Activated CD4-positive, CD25-positive, alpha-beta regulatory T cell treated with anti-CD3 and anti-CD28 coated beads, Interleukin-2, amount 50 U/mL, for 16 hours (primary cell): ENCODE measurements around the gene FIBP.
"Not testable (repeated sequence)": the region's sequence is repeated elsewhere in the genome, so short reads cannot be mapped to it uniquely, and the experiment has no call there.

Source experiments
- DNase-seq: peaks from one replicate; pipeline ENCODE4 v3.0.0-alpha.2; 2020; ENCODE audit warnings: low read depth, low spot score

Gene FIBP

DNA sequence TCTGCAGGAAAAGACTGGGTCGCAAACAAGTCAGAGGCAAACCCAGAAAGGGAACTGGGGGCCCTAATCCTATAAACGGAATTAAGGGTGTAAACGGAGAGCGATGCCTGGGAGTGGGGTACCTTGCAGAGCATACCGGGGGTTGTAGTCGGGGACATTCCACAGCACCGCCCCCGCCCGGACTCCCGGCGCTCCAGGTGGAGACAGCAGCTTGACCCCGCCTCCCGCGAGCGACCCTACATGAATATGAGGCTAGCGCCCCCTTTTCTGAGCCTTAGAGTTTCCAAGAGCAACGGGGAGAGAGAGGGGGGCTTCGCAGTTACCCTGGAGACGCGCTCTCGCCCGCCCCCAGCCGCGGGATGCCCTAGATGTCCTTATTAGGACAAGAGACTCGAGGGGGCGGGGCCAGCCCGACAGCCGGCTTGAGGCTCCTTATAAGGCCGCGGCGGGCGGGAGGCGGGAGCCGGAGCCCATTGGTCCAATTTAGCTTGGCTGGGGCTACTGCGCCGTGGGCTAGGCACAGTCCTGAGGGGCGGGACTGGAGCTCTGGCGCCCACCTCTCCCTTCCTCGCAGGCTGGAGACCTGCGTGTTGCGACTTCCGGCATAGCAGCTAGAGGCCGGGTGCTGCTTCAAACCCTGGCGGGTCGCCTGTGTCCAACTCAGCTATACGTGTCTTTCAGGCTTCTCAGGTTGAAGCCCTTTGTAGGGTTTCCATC, 29.0 kb downstream of the FIBP start:
- peak; percentile 93 for DNase-seq

DNA sequence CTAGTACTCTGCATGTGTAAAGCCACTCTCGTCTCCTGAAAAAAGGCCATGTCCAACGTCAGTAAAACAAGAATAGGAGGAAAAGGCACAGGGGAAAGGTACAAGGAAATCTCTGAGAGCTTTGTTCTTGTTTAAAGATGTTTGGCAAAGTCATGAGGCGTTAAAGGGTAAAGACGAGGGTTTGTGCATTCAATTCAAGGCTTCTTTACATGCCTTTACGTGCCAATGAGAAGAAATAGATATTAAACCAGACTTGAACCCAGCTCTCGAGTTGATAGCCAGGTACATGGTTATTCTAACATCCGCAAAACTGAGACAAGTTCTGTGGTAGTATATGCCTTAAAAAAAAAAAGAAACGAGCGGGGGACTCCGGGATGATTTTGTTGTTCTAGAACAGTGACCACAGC, 29.6 kb downstream of the FIBP start:
- DNase-seq: no peak

DNA sequence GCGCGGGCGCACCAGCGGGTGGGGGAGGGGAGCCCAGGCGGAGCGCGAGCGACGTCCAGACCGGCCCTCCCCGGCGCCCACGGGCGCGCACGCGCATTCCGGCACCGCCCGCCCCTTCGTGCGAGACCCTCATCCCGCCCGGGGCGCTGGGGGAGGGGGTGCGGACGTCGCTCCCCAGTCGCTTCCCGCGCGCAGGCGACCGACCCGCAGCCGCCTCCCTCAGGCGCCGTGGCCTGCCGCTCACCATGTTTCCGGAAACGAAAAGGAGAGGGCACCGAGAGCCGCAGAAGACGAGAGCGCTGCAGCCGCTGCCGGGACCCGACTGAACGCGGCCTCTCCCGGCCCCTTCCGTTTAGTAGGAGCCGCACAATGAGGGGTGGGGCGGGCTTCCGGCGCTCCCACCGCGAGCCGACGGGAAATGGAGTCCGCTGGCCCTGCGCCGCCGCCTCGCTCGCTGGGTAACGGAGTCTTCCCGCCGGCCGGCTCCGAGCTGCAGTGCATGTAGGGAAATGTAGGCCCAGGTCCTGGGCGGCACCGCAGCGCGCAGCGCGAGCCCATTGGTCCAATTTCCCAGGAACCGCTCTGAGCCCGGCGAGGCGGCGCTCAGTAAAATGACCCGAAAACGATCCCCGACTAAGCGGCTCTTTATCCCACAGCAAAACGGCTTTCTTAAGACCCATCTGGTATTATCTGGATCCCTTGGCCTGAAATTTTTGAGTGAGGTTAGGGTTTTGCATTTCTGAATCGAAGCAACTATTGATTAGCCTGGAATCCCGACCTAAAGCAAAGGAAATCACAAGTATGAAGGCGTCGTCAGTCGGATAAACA, 30.2 kb downstream of the FIBP start, which contains the start of gene CFL1:
Gene CFL1 (minus strand): TSS at position 328 of the 828 bp plus-strand sequence. CDS start 81 bp downstream, at position 247.
- DNase-seq: peak; percentile 92

DNA sequence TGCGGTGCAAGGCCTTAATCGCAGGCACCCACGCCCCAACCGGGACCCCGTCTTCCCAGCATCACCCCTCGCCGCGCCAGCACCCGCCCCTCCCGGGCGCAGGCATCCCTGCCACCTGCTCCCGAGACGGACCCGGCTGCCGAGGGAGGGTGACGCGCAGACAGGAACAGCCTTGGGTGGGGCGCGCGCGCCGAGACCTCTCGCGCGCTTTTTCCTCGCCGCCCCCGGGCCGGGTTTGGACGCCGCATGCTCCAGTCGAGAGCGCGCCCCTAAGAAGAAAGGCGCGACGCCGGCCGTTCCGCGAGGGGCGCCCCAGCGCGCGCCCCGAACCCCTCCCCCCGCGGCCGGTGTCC, 30.8 kb downstream of the FIBP start:
- DNase-seq: peak; percentile 31

DNA sequence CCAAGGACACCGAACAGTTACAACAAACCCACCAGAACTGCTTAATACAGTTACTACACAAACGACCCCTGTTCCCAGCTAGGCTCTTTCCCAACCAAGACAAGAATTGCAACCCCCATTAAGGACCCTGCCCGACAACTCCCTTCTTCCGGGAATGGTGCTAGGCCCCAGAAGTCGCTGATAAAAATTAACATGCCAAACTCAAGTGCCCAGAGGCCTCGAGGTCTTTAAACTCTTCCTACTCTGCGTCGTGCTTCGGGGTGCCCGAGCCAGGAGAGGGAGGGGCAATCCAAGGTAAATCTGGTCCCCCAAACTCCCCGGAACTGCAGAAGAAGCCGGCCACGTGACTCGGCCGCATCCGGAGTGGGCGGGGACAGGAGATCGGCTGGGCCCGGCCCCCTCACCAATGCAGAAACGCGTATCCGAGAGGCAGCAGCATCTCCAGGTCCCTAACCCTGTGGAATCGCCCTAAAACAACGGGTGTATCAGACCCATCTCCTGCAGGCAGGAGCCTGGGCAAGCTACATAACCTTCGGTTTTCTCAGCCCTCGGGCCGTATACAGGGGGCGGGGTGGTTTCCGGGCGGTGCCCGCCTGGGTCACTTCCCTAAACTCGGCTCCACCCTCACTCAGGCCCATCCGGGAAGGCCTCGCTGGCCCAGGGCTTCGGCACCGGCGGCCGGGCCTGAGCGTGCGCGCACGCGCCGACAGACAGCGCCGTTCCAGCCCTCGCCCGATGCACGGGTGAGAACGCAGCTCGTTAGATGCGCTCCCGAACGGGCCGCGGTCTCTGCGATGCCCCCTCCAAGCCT, 31.4 kb downstream of the FIBP start:
- DNase-seq: peak; percentile 67

DNA sequence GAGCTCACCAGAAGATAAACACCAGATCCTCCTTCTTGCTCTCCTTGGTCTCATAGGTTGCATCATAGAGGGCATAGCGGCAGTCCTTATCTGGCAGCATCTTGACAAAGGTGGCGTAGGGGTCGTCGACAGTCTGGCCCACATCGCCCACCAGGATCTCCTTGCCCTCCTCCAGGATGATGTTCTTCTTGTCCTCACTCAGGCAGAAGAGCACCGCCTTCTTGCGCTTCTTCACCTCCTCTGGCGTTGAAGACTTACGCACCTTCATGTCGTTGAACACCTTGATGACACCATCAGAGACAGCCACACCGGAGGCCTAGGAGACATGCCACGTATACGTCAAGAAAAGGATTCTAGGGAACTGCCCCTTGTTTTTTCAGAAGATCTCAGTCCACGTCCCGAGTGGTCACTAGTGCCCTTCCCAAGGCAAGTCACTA, 32.3 kb downstream of the FIBP start:
- DNase-seq: no peak

DNA sequence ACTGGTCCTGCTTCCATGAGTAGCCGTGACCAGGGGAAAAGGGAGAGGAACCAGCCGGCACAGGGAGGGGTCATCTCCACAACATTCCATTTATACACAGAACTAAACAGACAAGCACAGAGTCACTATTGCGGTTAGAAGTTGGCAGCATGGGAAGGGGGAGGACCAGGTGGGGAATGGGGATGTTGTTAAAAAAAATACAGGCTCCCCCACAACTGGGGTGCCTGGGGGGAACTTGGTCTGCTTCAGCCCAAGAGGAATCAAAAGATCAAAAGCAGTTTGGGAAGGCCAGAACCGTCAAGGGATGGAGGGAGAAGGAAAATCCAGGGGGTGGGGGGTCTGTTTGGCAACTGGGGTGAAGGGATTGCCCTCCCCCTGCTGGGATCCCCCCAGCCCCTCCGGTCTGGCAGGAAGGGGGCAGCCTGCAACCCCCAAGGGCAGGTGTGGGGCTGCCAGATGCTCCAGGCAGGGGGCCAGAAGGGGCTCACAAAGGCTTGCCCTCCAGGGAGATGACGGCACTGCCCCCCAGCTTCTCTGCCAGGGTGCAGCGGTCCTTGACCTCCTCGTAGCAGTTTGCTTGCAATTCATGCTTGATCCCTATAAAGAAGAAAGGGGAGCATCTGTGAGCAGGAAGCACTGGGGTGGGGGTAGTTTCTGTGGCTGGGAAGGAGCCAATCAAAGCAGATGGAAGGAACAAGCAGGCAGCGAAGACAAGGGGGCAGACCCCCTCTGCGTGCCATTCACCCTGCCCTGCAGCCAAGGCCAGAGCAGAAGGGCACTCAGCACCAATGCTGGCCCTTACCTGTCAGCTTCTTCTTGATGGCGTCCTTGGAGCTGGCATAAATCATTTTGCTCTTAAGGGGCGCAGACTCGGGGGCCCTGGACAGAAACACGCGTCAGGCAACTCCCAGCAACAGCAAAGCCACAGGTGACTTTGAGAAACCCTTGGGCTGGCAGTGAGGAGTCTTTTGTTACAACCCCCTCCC, 33.1 kb downstream of the FIBP start:
- DNase-seq: no peak

DNA sequence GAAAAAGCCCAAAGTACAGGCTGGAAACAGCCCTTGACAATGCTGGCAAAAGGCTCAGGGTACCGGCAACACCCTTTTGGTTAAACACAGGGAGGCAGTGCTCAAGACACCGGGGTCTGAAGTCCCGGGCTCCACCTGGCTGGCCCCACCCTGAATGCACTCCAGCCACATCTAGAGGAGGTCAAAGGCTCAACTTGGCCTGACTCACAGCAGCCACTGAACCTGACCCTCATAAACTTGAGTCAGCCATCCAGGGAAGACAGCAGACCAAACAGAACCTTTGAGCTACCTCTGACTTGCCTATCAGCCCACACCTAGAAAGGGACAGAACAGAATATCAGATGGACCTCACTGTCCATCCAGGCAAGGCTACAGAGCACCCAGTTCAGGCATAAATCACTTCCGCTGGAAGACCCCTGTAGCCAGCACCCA, 34.1 kb downstream of the FIBP start:
- DNase-seq: no peak

DNA sequence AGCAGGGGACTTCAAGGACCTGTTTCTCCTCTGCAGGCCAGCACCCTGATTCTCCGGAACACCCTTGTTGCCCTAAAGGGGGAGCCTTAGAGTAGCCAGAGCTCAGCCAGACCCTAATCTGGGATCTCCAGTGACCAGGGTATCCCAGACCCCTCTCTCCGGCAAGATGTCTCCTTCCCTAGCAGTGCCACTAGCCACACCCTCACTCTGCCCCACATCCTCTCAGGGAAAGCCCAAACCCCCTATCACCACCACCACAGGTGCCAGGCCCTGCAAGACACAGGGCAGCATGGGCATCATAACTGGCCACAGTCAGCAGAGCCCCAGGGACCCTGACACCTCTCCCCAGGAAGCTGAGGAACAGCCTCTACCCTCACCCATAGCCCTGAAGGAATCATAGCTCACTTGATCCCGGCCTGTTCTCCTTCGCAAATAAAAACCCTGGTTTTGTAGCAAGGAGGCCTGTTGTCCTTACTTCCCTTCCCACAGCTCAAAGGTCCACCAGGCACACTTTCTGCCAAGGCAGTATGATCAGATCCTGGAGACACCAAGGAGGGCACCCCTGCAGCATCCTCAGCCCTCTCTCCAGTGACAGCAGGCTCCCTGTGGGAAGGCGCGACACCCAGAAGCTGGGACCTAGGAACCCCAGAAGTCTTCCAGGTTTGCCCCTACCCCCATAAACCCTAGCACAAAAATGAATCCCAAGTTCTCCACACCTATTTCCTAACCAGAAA, 34.9 kb downstream of the FIBP start:
- DNase-seq: no peak

DNA sequence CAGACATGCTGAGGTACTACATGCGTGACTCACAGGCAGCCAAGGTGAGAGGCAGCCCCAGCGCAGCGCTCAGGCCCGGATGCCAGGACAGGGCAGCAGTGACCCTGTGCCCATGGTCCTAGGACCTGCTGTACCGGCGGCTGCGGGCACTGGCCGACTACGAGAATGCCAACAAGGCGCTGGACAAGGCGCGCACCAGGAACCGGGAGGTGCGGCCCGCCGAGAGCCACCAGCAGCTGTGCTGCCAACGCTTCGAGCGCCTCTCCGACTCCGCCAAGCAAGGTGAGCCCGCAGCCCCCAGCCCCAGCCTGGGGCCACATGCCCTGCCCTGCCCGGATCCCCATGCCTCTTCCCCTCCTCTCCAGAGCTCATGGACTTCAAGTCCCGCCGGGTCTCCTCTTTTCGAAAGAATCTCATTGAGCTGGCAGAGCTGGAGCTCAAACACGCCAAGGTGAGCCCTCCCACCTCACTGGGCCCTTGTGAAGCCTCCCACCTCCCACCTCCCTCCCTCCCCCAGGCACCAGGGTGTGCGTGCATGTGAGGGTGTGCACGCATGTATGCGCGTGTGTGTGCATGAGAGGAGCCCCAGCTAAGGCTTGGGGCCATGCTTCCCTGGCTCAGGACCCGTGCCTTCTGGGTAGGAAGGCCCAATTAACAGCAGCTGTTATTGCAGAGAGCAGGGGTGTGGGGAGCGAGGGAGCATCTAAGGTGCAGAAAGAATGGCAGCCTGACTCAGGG, 35.6 kb downstream of the FIBP start:
- no peak for DNase-seq

DNA sequence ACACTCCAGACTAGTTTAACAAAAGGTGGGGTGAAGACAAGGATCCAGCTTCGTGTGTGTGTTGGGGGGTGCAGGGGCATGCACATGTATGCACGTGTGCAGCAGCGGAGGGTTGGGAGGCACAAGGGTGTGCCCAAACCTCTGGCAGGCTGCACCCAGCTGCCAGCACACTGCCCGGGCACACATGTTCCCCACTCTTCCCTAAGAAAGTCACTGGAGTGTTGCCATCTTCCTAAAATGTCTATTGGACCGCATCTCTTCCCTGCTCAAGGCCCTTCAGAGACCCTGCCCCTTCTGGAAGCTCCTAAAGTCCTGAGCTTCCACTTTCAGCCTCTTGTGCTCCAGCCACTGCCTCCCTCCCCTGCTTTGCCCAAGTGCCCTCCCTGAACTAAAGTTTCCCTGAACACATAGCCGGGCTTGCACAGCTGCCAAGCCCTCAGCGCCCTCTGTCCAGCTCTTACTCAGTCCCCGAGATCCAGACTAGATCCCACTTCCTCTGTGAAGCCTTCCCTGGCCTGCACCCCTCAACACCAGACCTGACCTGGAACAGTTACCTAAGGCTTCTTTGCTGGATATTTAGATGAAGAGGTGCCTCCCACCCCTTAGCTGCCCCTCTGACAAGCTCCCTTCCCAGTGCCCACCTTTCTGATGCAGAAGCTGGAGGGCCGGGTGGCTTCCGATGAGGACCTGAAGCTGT, 36.3 kb downstream of the FIBP start:
- DNase-seq: no peak

DNA sequence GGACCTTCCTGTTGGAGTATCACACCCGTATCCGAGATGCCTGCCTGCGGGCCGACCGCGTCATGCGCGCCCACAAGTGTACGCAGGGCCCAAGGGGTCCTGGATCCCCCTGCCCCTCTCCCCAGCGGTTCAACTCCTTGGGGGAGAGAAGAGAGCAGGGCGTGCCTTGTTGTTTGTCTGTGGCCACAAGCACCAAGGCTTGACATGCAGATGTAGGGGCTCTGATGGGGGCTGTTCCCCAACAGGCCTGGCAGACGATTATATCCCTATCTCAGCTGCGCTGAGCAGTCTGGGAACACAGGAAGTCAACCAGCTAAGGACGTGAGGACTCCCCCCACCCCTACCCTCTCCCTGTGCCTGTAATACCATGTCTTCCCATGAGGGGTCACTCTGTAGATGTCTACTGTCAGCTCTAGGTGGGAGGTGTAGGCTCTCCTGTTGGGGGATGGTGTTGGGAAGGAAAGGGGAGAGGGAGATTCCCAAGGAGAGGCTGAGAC, 37.1 kb downstream of the FIBP start:
- DNase-seq: no peak

DNA sequence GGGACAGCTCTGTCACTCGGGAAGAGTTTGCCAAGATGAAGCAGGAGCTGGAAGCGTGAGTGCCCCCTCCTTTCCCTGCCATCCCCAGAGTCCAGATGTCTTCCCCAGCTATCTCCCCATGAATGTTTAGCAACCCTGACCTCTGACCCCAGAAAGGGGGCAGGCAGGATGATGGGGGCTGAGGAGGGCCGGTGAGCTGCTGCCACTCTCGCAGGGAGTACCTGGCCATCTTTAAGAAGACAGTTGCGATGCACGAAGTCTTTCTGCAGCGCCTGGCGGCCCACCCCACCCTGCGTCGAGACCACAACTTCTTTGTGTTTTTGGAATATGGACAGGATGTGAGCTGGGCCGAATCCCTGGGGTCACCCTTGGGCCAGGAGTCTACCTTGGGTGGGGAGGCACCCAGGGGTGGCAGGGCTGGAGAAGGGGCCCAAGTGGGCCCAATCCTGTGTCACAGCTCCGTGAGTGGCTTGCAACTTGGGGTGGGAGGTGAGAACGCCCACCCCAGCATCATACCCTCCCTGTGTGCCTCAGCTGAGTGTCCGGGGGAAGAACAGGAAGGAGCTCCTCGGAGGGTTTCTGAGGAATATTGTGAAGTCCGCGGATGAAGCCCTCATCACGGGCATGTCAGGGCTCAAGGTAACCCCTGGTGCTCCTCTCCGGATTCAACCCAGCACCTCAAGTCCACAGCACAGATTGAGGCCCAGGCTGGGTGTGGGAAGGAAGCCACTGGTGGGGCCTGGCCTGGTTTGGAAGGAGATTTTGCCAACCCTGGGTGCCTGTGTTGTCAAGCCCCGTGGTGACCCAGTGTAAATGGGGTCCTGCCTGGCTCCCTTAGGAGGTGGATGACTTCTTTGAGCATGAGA, 37.8 kb downstream of the FIBP start:
- no peak for DNase-seq

DNA sequence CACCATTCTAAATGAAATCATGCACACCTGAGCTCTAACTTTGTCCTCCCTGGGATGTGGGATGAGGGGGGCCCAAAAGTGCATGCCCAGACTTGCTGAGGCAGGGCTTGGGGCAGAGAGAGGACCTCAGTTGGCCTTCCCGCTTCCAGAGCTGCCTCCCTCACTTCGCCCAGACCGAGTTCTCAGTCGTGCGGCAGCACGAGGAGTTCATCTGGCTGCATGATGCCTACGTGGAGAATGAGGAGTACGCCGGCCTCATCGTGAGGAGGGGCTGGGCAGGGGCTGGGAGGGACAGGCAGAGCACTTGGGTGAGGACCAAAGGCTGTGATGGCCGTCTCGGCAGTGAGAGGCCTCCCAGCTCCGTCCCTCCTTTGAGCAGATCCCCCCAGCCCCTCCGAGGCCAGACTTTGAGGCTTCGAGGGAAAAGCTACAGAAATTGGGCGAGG, 38.5 kb downstream of the FIBP start:
- DNase-seq: no peak

DNA sequence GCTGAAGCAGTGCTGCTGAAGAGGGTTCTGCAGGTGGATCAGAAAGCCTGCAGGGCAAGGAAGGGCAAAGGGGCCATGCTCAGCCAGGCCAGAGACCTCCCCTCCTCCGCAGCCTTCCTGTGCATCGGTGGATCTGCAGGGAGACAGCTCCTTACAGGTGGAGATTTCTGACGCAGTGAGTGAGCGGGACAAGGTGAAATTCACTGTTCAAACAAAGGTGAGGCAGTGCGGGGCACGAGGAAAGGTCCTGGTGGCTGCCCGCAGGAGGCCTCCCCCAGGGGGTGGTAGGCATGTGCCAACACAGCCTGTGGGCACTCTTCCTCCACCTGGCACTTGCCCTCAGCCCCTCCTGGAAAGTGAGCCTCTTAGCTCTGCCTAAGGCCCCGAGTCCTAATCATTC, 38.9 kb downstream of the FIBP start:
- no peak for DNase-seq

DNA sequence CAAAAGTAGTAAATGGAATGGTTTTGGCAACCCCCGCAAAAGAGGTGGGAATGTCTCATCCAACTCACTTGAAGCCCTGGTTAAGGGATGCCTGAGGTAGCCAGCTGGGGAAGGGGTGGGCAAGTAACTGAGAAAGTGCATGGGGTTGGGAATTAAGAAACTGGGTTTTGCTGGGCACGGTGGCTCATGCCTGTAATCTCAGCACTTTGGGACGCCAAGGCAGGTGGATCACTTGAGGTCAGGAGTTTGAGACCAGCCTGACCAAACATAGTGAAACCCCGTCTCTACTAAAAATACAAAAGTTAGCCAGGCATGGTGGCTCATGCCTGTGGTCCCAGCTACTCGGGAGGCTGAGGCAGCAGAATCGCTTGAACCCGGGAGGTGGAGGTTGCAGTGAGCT, 39.6 kb downstream of the FIBP start:
- not testable (repeated sequence) for DNase-seq

DNA sequence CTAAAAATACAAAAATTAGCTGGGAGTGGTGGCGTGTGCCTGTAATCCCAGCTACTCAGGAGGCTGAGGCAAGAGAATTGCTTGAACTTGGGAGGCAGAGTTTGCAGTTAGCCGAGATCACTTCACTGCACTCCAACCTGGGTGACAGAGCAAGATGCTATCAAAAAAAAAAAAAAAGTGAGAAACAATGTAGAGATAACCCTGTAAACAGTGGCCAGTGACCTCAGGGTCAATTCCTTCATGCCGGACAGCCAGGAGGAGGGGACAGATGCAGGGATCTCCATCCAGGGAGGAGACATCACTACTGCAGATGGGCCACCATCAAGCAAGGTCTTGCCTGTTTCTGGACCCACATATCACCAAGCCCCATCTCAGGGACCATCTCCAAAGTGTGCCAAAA, 40.5 kb downstream of the FIBP start:
- no peak for DNase-seq
